AG10803 (cell line): Measurements from ENCODE around the gene FNDC3B.

Experiments
- DNase-seq: peaks from one replicate; pipeline ENCODE4 v3.0.0; 2010; ENCODE audit warnings: low read depth
- H3K4me3 ChIP-seq: 2 replicates; pipeline ENCODE4 v1.5.1; 2011; ENCODE audit warnings: mild to moderate bottlenecking, low read length, control low read depth
- CTCF ChIP-seq: conservative IDR thresholded peaks from 2 replicates; pipeline ENCODE4 v1.5.1; 2011; ENCODE audit warnings: mild to moderate bottlenecking, low read length, control low read depth, inconsistent platforms

The FNDC3B gene

DNA sequence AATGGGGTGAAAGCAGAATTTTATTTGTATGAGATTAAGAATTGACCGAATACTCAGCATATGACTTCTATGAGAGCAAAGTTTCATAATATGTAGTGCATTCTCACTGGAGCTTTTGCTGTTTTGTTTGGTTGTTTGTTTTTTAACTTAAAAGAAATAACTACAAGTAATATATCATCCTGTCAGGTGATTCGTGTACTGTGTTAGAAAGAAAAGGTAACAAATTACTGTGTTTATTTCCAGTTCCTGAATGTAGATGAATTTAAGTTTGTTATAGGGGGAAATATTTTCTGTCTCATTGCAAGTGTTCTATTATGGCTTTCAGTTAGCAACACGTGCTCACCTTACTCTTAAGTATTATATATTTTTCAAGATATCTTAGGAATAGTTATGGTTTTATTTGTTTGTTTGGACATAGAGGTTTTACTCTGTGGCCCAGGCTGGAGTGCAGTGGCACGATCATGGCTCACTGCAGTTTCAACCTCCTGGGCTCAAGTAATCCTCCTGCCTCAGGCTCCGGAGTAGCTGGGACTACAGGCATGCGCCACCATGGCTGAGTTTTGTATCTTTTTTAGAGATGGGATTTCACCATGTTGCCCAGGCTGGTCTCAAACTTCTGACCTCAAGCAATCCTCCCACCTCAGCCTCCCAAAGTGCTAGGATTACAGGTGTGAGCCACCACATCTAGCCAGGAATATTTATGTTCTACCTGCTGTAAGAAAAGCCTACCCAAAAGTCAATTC lies 125.4 kb downstream of the FNDC3B start:
- H3K4me3 ChIP-seq = no peak overlapping the region
- TF ChIP-seq CTCF = no peak
- no peak for DNase-seq

GRCh38 chr3:172166261-172166660 lies 126.9 kb downstream of the FNDC3B start:
- no peak for DNase-seq
- TF ChIP-seq CTCF = no peak
- no peak overlapping the region for H3K4me3 ChIP-seq

GRCh38 chr3:172166890-172167289 lies 127.5 kb downstream of the FNDC3B start:
- no peak for TF ChIP-seq CTCF
- no peak for DNase-seq
- no peak overlapping the region for H3K4me3 ChIP-seq

DNA sequence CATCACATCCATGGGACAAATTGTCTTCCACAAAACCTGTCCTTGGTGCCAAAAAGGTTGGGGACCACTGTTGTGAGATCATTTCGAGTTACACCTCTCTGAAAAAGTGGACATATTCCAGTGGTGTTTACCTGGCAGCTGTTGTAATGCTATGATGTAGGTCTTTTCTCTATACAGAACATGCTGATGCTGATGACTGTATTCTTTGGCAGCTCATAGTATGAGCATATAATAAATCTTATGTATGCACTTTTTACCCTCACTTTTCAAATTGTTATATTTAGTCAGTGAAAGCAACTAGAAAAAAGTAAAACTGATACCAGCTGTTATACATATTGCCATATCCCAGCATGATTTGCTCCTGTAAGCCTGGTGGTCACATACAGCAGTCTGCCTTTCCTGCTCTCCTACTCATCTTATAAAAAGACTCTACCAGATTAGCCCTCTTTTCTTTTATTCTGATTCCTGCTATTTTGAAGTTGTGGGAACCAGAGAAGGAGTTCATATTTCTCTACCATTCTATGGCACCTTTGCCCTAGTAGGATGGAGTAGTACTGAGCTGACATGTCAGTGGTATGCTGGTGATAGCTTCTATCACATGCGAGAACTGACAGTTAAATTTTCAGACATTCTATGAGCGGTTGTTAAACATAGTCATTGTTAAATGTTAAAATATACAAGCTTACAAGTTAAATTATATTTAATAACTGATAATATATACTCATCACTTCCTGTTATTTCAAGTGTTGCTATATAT lies 128.7 kb downstream of the FNDC3B start:
- no peak overlapping the region for H3K4me3 ChIP-seq
- no peak for DNase-seq
- no peak for TF ChIP-seq CTCF

DNA sequence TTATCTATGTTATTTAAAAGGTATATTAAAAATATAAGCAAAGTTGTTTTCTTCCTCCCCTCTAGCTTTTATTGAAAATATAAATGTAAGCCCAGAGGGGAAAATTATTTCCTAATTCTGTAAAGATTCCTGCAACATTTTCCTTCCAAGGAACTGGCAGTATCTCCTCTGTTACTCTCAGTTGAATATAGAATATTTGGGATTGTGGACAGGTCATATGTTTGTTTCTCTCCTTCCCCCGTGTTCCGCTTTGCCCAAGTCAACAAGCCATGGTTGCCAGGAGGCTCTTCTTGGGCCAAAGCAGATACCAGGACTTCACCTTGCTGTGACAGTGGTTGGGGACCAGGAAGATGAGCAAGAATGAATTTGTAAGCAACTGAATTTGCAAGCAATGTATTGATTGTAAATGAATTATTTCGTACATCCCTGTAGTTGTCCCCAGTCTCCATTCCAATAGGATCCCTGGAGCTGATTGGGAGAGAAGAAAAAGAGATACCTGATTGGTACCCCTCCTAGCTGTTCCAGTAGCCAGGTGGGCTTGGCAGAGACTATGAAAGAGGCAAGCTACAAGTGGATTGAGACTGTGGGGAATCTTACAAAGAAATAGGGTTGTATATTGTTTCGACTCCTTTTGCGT lies 130.8 kb downstream of the FNDC3B start:
- no peak for TF ChIP-seq CTCF
- DNase-seq = no peak
- H3K4me3 ChIP-seq = no peak overlapping the region

DNA sequence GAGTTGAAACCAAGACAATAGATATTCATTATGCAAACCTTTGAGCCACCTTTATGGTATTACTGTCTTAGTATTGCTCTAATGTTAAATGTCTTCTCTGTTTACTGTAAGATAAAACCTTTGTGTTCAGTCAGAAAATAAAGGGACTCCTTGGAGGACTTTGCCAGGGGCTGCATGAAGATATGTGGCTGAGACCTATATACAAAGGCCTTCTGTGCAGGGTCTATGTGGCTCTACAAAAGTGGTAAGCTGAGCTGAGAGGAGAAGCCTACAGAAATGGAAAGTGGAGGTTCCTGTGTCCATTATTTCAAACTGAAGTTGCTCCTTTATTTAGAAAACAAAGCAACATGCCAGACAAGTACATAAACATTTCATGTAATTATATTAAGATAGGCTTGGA lies 131.5 kb downstream of the FNDC3B start:
- H3K4me3 ChIP-seq = no peak overlapping the region
- TF ChIP-seq CTCF = no peak
- DNase-seq = no peak
